ENCODE measurements around the gene KRR1. TPM values are rescaled to one million over a fixed set of nuclear protein-coding genes. Genes with fewer than 3 reads are reported as not detected.

KRR1 gene
- total and polyA plus RNA-seq, 2 experiments from 2014 or later = 55.7 to 120 TPM

- H3K4me1 ChIP-seq (ENCODE audit: insufficient read depth) = no peaks in the 10 kb centered on the region; the same call in 1 of the 2 replicates
- H4K20me1 ChIP-seq (replicated peaks; ENCODE audit: insufficient read depth) = no peaks in the 10 kb centered on the region
- H3K27me3 Mint-ChIP-seq (ENCODE audit: insufficient read depth, low read depth, poor library complexity) = no peaks in the 10 kb centered on the region
- no peaks in the 10 kb centered on the region for H3K79me2 ChIP-seq (replicated peaks; ENCODE audit: insufficient read depth)
- ATAC-seq (no peak), DNase-seq (ENCODE audit: low spot score) (no peak)
- no peaks in the 10 kb centered on the region for H3K36me3 Mint-ChIP-seq (ENCODE audit: low read depth)
- no peak overlapping the region for H3K4me3 Mint-ChIP-seq
- H3K9me2 ChIP-seq (ENCODE audit: insufficient read depth) = no peaks in the 10 kb centered on the region
- no peaks in the 10 kb centered on the region for H3K36me3 ChIP-seq (ENCODE audit: insufficient read depth)
- no peaks in the 10 kb centered on the region for H3F3A ChIP-seq (replicated peaks; ENCODE audit: low read depth)
- TF ChIP-seq ETS1 (IDR thresholded peaks at IDR 0.05) = no peak
- no peak for TF ChIP-seq NANOG (IDR thresholded peaks at IDR 0.05; ENCODE audit: borderline replicate concordance)
- TF ChIP-seq JUNB (IDR thresholded peaks at IDR 0.05; ENCODE audit: unreplicated experiment) = no peak
- H3K27ac ChIP-seq (ENCODE audit: low read depth) = no peak overlapping the region
- no peak overlapping the region for H3K27ac Mint-ChIP-seq
- no peak overlapping the region for H3K4me2 ChIP-seq
- no peaks in the 10 kb centered on the region for H3K9me3 Mint-ChIP-seq
- peaks cover 14% of the 10 kb centered on the region; the same call in 2 of the 3 replicates for H3K4me1 Mint-ChIP-seq
- no peaks in the 10 kb centered on the region for H3K27me3 ChIP-seq (ENCODE audit: insufficient read depth)
- no peak overlapping the region for H3K4me3 ChIP-seq
- H2AFZ ChIP-seq = peak overlapping the region; percentile 73
Observed at GRCh38 chr12:75558287-75558686, 46.9 kb upstream of the KRR1 start.

- H3K9me3 Mint-ChIP-seq = no peaks in the 10 kb centered on the region
- Histone ChIP-seq H3K79me2 (replicated peaks; ENCODE audit: insufficient read depth) (no peaks in the 10 kb centered on the region), H3K27me3 (ENCODE audit: insufficient read depth) (no peaks in the 10 kb centered on the region), H3K4me2 (no peak overlapping the region), H4K20me1 (replicated peaks; ENCODE audit: insufficient read depth) (no peaks in the 10 kb centered on the region), H3K36me3 (ENCODE audit: insufficient read depth) (no peaks in the 10 kb centered on the region), H2AFZ (no peak overlapping the region), H3K4me1 (ENCODE audit: insufficient read depth) (no peaks in the 10 kb centered on the region; the same call in none of the 2 replicates), H3K4me3 (no peak overlapping the region), H3K27ac (ENCODE audit: low read depth) (no peak overlapping the region), H3F3A (replicated peaks; ENCODE audit: low read depth) (no peaks in the 10 kb centered on the region), H3K9me2 (ENCODE audit: insufficient read depth) (no peaks in the 10 kb centered on the region)
- H3K27me3 Mint-ChIP-seq (ENCODE audit: insufficient read depth, low read depth, poor library complexity) = no peaks in the 10 kb centered on the region
- DNase-seq (ENCODE audit: low spot score) = no peak
- no peak overlapping the region for H3K27ac Mint-ChIP-seq
- no peak overlapping the region for H3K4me3 Mint-ChIP-seq
- H3K36me3 Mint-ChIP-seq (ENCODE audit: low read depth) = no peaks in the 10 kb centered on the region
- no peak for ATAC-seq
- peaks cover 19% of the 10 kb centered on the region; the same call in 2 of the 3 replicates for H3K4me1 Mint-ChIP-seq
- no peak for TF ChIP-seq NANOG (IDR thresholded peaks at IDR 0.05; ENCODE audit: borderline replicate concordance)
- TF ChIP-seq ZNF331 (CRISPR knock-in tag; IDR thresholded peaks at IDR 0.05; ENCODE audit: low read depth) = no peak
- no peak for TF ChIP-seq STAT1 (IDR thresholded peaks at IDR 0.05; ENCODE audit: unreplicated experiment)
- TF ChIP-seq ZNF114 (CRISPR knock-in tag; IDR thresholded peaks at IDR 0.05) = no peak
- TF ChIP-seq CREB1 (CRISPR knock-in tag; IDR thresholded peaks at IDR 0.05; ENCODE audit: low read depth) = no peak
- no peak for TF ChIP-seq ETS1 (IDR thresholded peaks at IDR 0.05)
- TF ChIP-seq REST (IDR thresholded peaks at IDR 0.05; ENCODE audit: unreplicated experiment) = no peak
- no peak for TF ChIP-seq EZH2 (IDR thresholded peaks at IDR 0.05; ENCODE audit: low read depth, unreplicated experiment)
Observed at GRCh38 chr12:75556311-75556899, 45.0 kb upstream of the KRR1 start.
